ENCODE data around the gene WDR7. TPM values are rescaled to one million over a fixed set of nuclear protein-coding genes. Genes with fewer than 3 reads are reported as not detected.
A peak's percentile ranks its signal among the peaks of the same experiment; 100 is the strongest.

WDR7 gene
- total RNA-seq, 2 experiments from 2014 or later: 35.9 to 43.3 TPM

- H3K9me3 Mint-ChIP-seq (ENCODE audit: low read depth): no peaks in the 10 kb centered on the region
- no peak overlapping the region for H3K4me3 Mint-ChIP-seq
- CTCF ChIA-PET: interaction anchor here (1.8 kb wide), 1 partner anchor 9 kb away, joined by 4 read pairs; no protein-coding TSS in a partner anchor
- H3K27me3 Mint-ChIP-seq: no peaks in the 10 kb centered on the region
- H3K27ac Mint-ChIP-seq: no peak overlapping the region
- ATAC-seq (no peak), DNase-seq (no peak)
- H3K36me3 Mint-ChIP-seq: peaks cover 14% of the 10 kb centered on the region
- peaks cover 12% of the 10 kb centered on the region for H3K4me1 Mint-ChIP-seq
Observed at GRCh38 chr18:56661360-56662062, 10.4 kb downstream of the WDR7 start.

- Mint-ChIP-seq H3K27ac (no peak overlapping the region), H3K27me3 (no peaks in the 10 kb centered on the region), H3K4me3 (no peak overlapping the region), H3K4me1 (peaks cover 14% of the 10 kb centered on the region), H3K36me3 (peaks cover 14% of the 10 kb centered on the region), H3K9me3 (ENCODE audit: low read depth) (no peaks in the 10 kb centered on the region)
- DNase-seq (no peak), ATAC-seq (no peak)
- CTCF ChIA-PET: interaction anchor here (1.8 kb wide), 1 partner anchor 10 kb away, joined by 4 read pairs; no protein-coding TSS in a partner anchor
Observed at GRCh38 chr18:56662063-56662408, 10.9 kb downstream of the WDR7 start.

- H3K27me3 Mint-ChIP-seq: no peaks in the 10 kb centered on the region
- H3K9me3 Mint-ChIP-seq (ENCODE audit: low read depth): no peaks in the 10 kb centered on the region
- no peak overlapping the region for H3K27ac Mint-ChIP-seq
- CTCF ChIA-PET: interaction anchor here (1.8 kb wide), 1 partner anchor 10 kb away, joined by 4 read pairs; no protein-coding TSS in a partner anchor
- peaks cover 17% of the 10 kb centered on the region for H3K4me1 Mint-ChIP-seq
- DNase-seq (no peak), ATAC-seq (no peak)
- H3K36me3 Mint-ChIP-seq: peaks cover 14% of the 10 kb centered on the region
- H3K4me3 Mint-ChIP-seq: no peak overlapping the region
Observed at GRCh38 chr18:56662502-56662901, 11.3 kb downstream of the WDR7 start.

GRCh38 chr18:56662902-56663301 is 11.7 kb downstream of the WDR7 start:
- no peaks in the 10 kb centered on the region for H3K9me3 Mint-ChIP-seq (ENCODE audit: low read depth)
- DNase-seq (no peak), ATAC-seq (no peak)
- H3K4me3 Mint-ChIP-seq: no peak overlapping the region
- CTCF ChIA-PET: no interaction called here
- H3K36me3 Mint-ChIP-seq: peaks cover 12% of the 10 kb centered on the region
- no peaks in the 10 kb centered on the region for H3K27me3 Mint-ChIP-seq
- H3K4me1 Mint-ChIP-seq: peaks cover 17% of the 10 kb centered on the region
- no peak overlapping the region for H3K27ac Mint-ChIP-seq

- CTCF ChIA-PET: no interaction called here
- no peak overlapping the region for H3K27ac Mint-ChIP-seq
- DNase-seq (no peak), ATAC-seq (no peak)
- H3K4me3 Mint-ChIP-seq: no peak overlapping the region
- H3K4me1 Mint-ChIP-seq: peaks cover 14% of the 10 kb centered on the region
- H3K9me3 Mint-ChIP-seq (ENCODE audit: low read depth): no peaks in the 10 kb centered on the region
- no peaks in the 10 kb centered on the region for H3K27me3 Mint-ChIP-seq
- peaks cover 16% of the 10 kb centered on the region for H3K36me3 Mint-ChIP-seq
Observed at GRCh38 chr18:56672391-56672790, 21.2 kb downstream of the WDR7 start.

GRCh38 chr18:56672981-56673380 is 21.8 kb downstream of the WDR7 start:
- DNase-seq: no peak
- Mint-ChIP-seq H3K27ac (no peak overlapping the region), H3K9me3 (ENCODE audit: low read depth) (no peaks in the 10 kb centered on the region), H3K4me3 (no peak overlapping the region), H3K36me3 (peaks cover 19% of the 10 kb centered on the region), H3K4me1 (peaks cover 14% of the 10 kb centered on the region), H3K27me3 (no peaks in the 10 kb centered on the region)
- ATAC-seq: no peak
- CTCF ChIA-PET: interaction anchor here (1.2 kb wide), 1 partner anchor 11 kb away, joined by 3 read pairs; no protein-coding TSS in a partner anchor

GRCh38 chr18:56676639-56677038 is 25.5 kb downstream of the WDR7 start:
- ATAC-seq (no peak), DNase-seq (no peak)
- peaks cover 2% of the 10 kb centered on the region for H3K4me1 Mint-ChIP-seq
- no peaks in the 10 kb centered on the region for H3K9me3 Mint-ChIP-seq (ENCODE audit: low read depth)
- CTCF ChIA-PET: no interaction called here
- no peak overlapping the region for H3K27ac Mint-ChIP-seq
- H3K36me3 Mint-ChIP-seq: peaks cover 21% of the 10 kb centered on the region
- no peak overlapping the region for H3K4me3 Mint-ChIP-seq
- no peaks in the 10 kb centered on the region for H3K27me3 Mint-ChIP-seq

- H3K36me3 Mint-ChIP-seq: peaks cover 18% of the 10 kb centered on the region
- H3K27ac Mint-ChIP-seq: no peak overlapping the region
- no peaks in the 10 kb centered on the region for H3K4me1 Mint-ChIP-seq
- CTCF ChIA-PET: no interaction called here
- no peak overlapping the region for H3K4me3 Mint-ChIP-seq
- no peak for DNase-seq
- no peaks in the 10 kb centered on the region for H3K27me3 Mint-ChIP-seq
- H3K9me3 Mint-ChIP-seq (ENCODE audit: low read depth): no peaks in the 10 kb centered on the region
- no peak for ATAC-seq
Observed at GRCh38 chr18:56678836-56679565, 27.8 kb downstream of the WDR7 start.

GRCh38 chr18:56684277-56684676 is 33.1 kb downstream of the WDR7 start:
- no peak for ATAC-seq
- no peak overlapping the region for H3K4me3 Mint-ChIP-seq
- H3K9me3 Mint-ChIP-seq (ENCODE audit: low read depth): no peaks in the 10 kb centered on the region
- H3K4me1 Mint-ChIP-seq: no peaks in the 10 kb centered on the region
- peaks cover 4% of the 10 kb centered on the region for H3K36me3 Mint-ChIP-seq
- no peaks in the 10 kb centered on the region for H3K27me3 Mint-ChIP-seq
- CTCF ChIA-PET: interaction anchor here (0.9 kb wide), 1 partner anchor 11 kb away, joined by 3 read pairs; no protein-coding TSS in a partner anchor
- no peak for DNase-seq
- H3K27ac Mint-ChIP-seq: no peak overlapping the region

GRCh38 chr18:56691530-56691929 is 40.4 kb downstream of the WDR7 start:
- CTCF ChIA-PET: interaction anchor here (1.3 kb wide), 1 partner anchor 18 kb away, joined by 4 read pairs; no protein-coding TSS in a partner anchor

GRCh38 chr18:56696966-56697365 is 45.8 kb downstream of the WDR7 start:
- H3K9me3 Mint-ChIP-seq (ENCODE audit: low read depth): no peaks in the 10 kb centered on the region
- no peak for ATAC-seq
- peaks cover 7% of the 10 kb centered on the region for H3K36me3 Mint-ChIP-seq
- H3K27ac Mint-ChIP-seq: no peak overlapping the region
- no peak for DNase-seq
- H3K4me1 Mint-ChIP-seq: no peaks in the 10 kb centered on the region
- H3K27me3 Mint-ChIP-seq: no peaks in the 10 kb centered on the region
- H3K4me3 Mint-ChIP-seq: no peak overlapping the region
- CTCF ChIA-PET: no interaction called here

More at GRCh38 chr18:56691530-56691929, 40.4 kb downstream of the WDR7 start:
- no peaks in the 10 kb centered on the region for H3K9me3 Mint-ChIP-seq (ENCODE audit: low read depth)
- no peaks in the 10 kb centered on the region for H3K4me1 Mint-ChIP-seq
- no peak overlapping the region for H3K27ac Mint-ChIP-seq
- peaks cover 7% of the 10 kb centered on the region for H3K36me3 Mint-ChIP-seq
- no peak overlapping the region for H3K4me3 Mint-ChIP-seq
- no peaks in the 10 kb centered on the region for H3K27me3 Mint-ChIP-seq
- DNase-seq (no peak), ATAC-seq (no peak)

- no peak overlapping the region for H3K4me3 Mint-ChIP-seq
- CTCF ChIA-PET: interaction anchor here (0.8 to 1.9 kb wide), 7 partner anchors 9 to 137 kb away, joined by 3 to 6 read pairs (median 4); partner anchors contain the start of gene WDR7
- H3K4me1 Mint-ChIP-seq: peaks cover 2% of the 10 kb centered on the region
- no peaks in the 10 kb centered on the region for H3K27me3 Mint-ChIP-seq
- DNase-seq (no peak), ATAC-seq (no peak)
- H3K36me3 Mint-ChIP-seq: peaks cover 10% of the 10 kb centered on the region
- H3K27ac Mint-ChIP-seq: no peak overlapping the region
- H3K9me3 Mint-ChIP-seq (ENCODE audit: low read depth): no peaks in the 10 kb centered on the region
Observed at GRCh38 chr18:56702946-56703345, 51.8 kb downstream of the WDR7 start.

GRCh38 chr18:56709463-56709862 is 58.3 kb downstream of the WDR7 start:
- Mint-ChIP-seq H3K27me3 (no peaks in the 10 kb centered on the region), H3K4me3 (no peak overlapping the region), H3K9me3 (ENCODE audit: low read depth) (no peaks in the 10 kb centered on the region), H3K4me1 (peaks cover 10% of the 10 kb centered on the region), H3K36me3 (peaks cover 10% of the 10 kb centered on the region), H3K27ac (no peak overlapping the region)
- ATAC-seq (peak; percentile 100), DNase-seq (peak; percentile 57)
- CTCF ChIA-PET: interaction anchor here (0.5 to 1.6 kb wide), 9 partner anchors 9 to 71 kb away, joined by 3 to 10 read pairs (median 4); partner anchors contain the start of genes TXNL1 and WDR7
